ENCODE measurements around the gene S100A1. TPM values are rescaled to one million over a fixed set of nuclear protein-coding genes. Genes with fewer than 3 reads are reported as not detected.

S100A1 gene
- total and polyA plus RNA-seq, 2 donors from 2014 or later, result 83.1 to 332 TPM

DNA sequence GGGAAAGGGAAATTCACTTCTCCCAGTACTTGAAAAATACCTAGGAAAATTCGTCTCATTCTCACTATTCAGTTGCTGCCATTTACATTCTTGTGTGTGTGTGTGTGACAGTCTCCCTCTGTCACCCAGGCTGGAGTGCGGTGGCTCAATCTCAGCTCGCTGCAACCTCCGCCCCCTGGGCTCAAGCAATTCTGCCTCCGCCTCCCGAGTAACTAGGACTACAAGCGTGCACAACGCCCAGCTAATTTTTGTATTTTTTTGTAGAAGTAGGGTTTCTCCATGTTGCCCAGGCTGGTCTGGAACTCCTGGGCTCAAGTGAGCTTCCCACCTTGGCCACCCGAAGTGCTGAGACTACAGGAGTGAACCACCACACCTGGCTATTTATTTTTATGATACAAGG is 31.4 kb downstream of the S100A1 start:
- no peak overlapping the region for H3K27ac ChIP-seq (ENCODE audit: low read depth in 2 of 2, low read length in 2 of 2)
- intact Hi-C loops (cut with DNase I), result no loop called here
- DNase-seq, result no peak

GRCh38 chr1:153661111-153661708 is 33.0 kb downstream of the S100A1 start:
- Histone ChIP-seq H3K27ac (ENCODE audit: low read depth in 2 of 2, low read length in 2 of 2) (no peak overlapping the region), H3K4me3 (ENCODE audit: low read length in 3 of 3) (no peak overlapping the region), H3K9me3 (ENCODE audit: control insufficient read depth in 2 of 3, insufficient read depth in 1 of 3, low read length in 3 of 3) (no peaks in the 10 kb centered on the region), H3K4me1 (ENCODE audit: control insufficient read depth in 2 of 3, insufficient read depth in 2 of 3, low read depth in 1 of 3, low read length in 3 of 3) (peaks cover 0 to 13% (median 10%) of the 10 kb centered on the region in 3 donors), H3K9ac (ENCODE audit: low read length in 3 of 3) (no peak overlapping the region), H3K36me3 (ENCODE audit: control insufficient read depth in 2 of 3, insufficient read depth in 3 of 3, low read length in 3 of 3) (peaks cover 11 to 57% (median 36%) of the 10 kb centered on the region in 3 donors), H3K27me3 (ENCODE audit: control insufficient read depth, insufficient read depth, low read length) (no peaks in the 10 kb centered on the region)
- intact Hi-C loops (cut with DNase I), result no loop called here
- TF ChIP-seq, protein P1, sequence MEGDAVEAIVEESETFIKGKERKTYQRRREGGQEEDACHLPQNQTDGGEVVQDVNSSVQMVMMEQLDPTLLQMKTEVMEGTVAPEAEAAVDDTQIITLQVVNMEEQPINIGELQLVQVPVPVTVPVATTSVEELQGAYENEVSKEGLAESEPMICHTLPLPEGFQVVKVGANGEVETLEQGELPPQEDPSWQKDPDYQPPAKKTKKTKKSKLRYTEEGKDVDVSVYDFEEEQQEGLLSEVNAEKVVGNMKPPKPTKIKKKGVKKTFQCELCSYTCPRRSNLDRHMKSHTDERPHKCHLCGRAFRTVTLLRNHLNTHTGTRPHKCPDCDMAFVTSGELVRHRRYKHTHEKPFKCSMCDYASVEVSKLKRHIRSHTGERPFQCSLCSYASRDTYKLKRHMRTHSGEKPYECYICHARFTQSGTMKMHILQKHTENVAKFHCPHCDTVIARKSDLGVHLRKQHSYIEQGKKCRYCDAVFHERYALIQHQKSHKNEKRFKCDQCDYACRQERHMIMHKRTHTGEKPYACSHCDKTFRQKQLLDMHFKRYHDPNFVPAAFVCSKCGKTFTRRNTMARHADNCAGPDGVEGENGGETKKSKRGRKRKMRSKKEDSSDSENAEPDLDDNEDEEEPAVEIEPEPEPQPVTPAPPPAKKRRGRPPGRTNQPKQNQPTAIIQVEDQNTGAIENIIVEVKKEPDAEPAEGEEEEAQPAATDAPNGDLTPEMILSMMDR (IDR thresholded peaks at IDR 0.05; ENCODE audit: borderline replicate concordance, extremely low read depth, insufficient read depth), result no peak
- DNase-seq (no peak), FAIRE-seq (no peak)

More for the DNA sequence above, 31.4 kb downstream of the S100A1 start:
- Histone ChIP-seq H3K36me3 (ENCODE audit: control insufficient read depth in 2 of 3, insufficient read depth in 3 of 3, low read length in 3 of 3) (peaks cover 6 to 41% (median 26%) of the 10 kb centered on the region in 3 donors), H3K9me3 (ENCODE audit: control insufficient read depth in 2 of 3, insufficient read depth in 1 of 3, low read length in 3 of 3) (no peaks in the 10 kb centered on the region), H3K4me1 (ENCODE audit: control insufficient read depth in 2 of 3, insufficient read depth in 2 of 3, low read depth in 1 of 3, low read length in 3 of 3) (peaks cover 0 to 13% (median 10%) of the 10 kb centered on the region in 3 donors), H3K9ac (ENCODE audit: low read length in 3 of 3) (peak overlapping the region in 1 of 3 donors; percentile 88), H3K4me3 (ENCODE audit: low read length in 3 of 3) (peak overlapping the region; percentile 71 to 97 (median 95)), H3K27me3 (ENCODE audit: control insufficient read depth, insufficient read depth, low read length) (no peaks in the 10 kb centered on the region)
- TF ChIP-seq, protein P1 (IDR thresholded peaks at IDR 0.05; ENCODE audit: borderline replicate concordance, extremely low read depth, insufficient read depth), result no peak
- FAIRE-seq, result no peak

GRCh38 chr1:153662269-153662668 is 34.0 kb downstream of the S100A1 start:
- no peak overlapping the region for H3K9ac ChIP-seq (ENCODE audit: low read length in 3 of 3)
- H3K9me3 ChIP-seq (ENCODE audit: control insufficient read depth in 2 of 3, insufficient read depth in 1 of 3, low read length in 3 of 3), result no peaks in the 10 kb centered on the region
- peaks cover 0 to 13% (median 10%) of the 10 kb centered on the region in 3 donors for H3K4me1 ChIP-seq (ENCODE audit: control insufficient read depth in 2 of 3, insufficient read depth in 2 of 3, low read depth in 1 of 3, low read length in 3 of 3)
- TF ChIP-seq, protein P1 (IDR thresholded peaks at IDR 0.05; ENCODE audit: borderline replicate concordance, extremely low read depth, insufficient read depth), result no peak
- DNase-seq (no peak), FAIRE-seq (no peak)
- no peak overlapping the region for H3K27ac ChIP-seq (ENCODE audit: low read depth in 2 of 2, low read length in 2 of 2)
- intact Hi-C loops (cut with DNase I), result no loop called here
- no peaks in the 10 kb centered on the region for H3K27me3 ChIP-seq (ENCODE audit: control insufficient read depth, insufficient read depth, low read length)
- peaks cover 13 to 68% (median 44%) of the 10 kb centered on the region in 3 donors for H3K36me3 ChIP-seq (ENCODE audit: control insufficient read depth in 2 of 3, insufficient read depth in 3 of 3, low read length in 3 of 3)
- H3K4me3 ChIP-seq (ENCODE audit: low read length in 3 of 3), result no peak overlapping the region

All from kidney (tissue), 14 donors.